Cardiac septum (tissue), 1 donor: ENCODE measurements around the gene NDUFA8. TPM values are rescaled to one million over a fixed set of nuclear protein-coding genes. Genes with fewer than 3 reads are reported as not detected.

Experiments
- DNase-seq: peaks from one replicate; pipeline ENCODE4 v3.0.0-alpha.2; 2020; ENCODE audit warnings: low spot score
- intact Hi-C: fragments of 100-400 bp; cut with DNase I; formaldehyde crosslinking; loops from one replicate; pipeline ENCODE4 v1.14.0; 2022
- total RNA-seq: library from RNA; stranded (reverse); fragmentation: NEBNext Ultra II Directional; extraction: Animal tissue kit (Norgen Biotek cat#: 25700); gene quantifications from one replicate; pipeline ENCODE4 v1.2.1, GENCODE V29; 2021
- donor health status: DM: no; HTN: no; CAD: no.

The NDUFA8 gene
- total RNA-seq, 1 donor from 2014 or later = 230 TPM

DNA sequence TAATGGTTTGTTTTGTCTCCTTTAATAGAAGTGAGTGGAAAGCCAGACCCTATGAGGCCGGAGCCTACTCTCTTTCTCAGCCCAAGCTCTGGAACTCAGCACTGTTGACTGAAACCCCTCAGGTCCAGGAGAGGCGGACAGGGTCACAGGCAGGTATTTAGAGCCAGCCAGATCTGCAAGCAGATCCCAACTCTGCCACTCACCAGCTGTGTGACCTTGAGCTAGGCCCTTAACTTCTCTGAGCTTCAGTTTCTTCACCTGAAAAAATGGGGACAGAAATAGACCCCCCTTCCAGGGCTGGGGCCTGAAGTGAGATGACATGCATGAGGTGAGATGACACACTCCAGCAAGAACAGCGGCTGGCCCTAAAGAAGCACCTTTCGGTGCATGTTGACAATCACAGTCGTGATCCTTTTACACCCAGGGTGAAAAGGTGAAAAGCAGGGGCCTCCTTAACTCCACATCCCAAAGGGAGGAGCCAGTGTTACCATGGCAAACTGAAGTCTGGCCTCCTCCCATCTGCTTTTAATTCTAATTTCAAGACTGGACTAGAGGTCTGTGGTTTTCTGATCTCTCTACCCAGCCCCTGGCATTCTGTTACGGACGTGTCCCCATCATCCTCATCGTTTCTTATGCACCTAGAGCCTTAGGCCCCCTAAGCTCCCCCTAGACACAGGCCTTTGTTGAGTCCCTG lies 27.3 kb upstream of the NDUFA8 start:
- intact Hi-C loops = no loop called here
- peak; percentile 15 for DNase-seq

DNA sequence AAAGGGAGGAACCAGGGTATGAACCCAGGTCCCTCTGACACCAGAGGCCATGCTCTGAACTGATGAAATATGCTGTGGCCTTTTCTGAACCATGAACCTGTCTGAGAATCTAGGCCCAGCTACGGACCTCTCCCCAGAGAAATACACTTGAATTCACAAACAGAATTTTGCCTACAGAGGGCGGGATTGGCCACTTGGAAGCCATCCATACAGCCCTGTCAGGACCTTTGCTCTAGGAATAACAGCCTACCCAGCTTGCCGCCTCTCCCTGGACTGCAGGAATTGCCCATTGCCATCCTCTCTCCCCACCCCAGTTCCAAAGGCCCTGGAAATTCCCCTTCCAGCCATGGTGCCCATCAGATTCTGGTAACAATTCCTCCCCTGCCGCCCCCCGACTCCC lies 26.7 kb upstream of the NDUFA8 start:
- DNase-seq = no peak
- intact Hi-C loops = no loop called here

GRCh38 chr9:122184551-122184950 lies 25.0 kb upstream of the NDUFA8 start:
- no peak for DNase-seq
- intact Hi-C loops = no loop called here

DNA sequence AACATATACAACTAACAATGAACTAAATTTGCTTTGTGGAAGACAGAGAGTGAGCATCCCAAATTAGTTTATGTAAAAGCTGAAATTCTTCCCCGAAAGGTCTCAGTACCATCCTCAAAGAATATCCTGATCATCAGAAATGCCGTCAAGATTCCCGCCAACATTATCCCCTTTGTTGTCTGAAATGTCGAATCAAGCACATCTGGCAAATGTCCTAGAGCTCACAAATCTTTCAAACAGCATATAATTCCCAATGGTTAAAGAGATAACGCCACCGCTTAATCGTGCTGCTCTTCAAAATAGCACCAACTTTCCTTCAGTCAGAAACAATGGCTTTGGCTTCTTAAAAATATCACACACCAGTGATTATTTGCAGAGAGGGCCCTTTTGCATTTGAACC lies 23.9 kb upstream of the NDUFA8 start:
- no peak for DNase-seq
- intact Hi-C loops = no loop called here

- DNase-seq = peak; percentile 38
Measured at GRCh38 chr9:122180633-122181032, 21.1 kb upstream of the NDUFA8 start.

GRCh38 chr9:122179690-122180074 lies 20.1 kb upstream of the NDUFA8 start:
- intact Hi-C loops = no loop called here
- DNase-seq = peak; percentile 41

More at GRCh38 chr9:122180633-122181032, 21.1 kb upstream of the NDUFA8 start:
- intact Hi-C loops = no loop called here

GRCh38 chr9:122179054-122179689 lies 19.6 kb upstream of the NDUFA8 start:
- peak; percentile 35 for DNase-seq
- intact Hi-C loops = no loop called here

DNA sequence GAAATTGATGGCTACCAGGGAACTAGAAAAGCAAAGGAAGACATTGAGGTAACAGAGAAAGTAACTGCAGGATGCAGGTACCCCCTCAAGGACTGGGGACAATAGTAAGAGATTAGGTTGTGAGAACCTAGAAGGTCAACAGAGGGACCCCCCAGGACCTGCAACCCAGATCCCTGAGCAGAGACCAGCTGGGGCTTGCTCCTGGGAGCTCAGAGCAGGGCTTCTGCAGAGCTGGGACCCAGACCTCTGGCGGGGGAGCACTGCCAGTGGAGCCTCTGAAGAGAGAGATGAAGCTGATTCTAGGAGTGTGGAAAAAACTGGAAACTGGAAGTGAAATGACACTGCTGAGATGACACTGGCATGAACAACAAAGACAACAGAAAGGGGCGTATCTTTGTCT lies 17.3 kb upstream of the NDUFA8 start:
- DNase-seq = no peak
- intact Hi-C loops = no loop called here

DNA sequence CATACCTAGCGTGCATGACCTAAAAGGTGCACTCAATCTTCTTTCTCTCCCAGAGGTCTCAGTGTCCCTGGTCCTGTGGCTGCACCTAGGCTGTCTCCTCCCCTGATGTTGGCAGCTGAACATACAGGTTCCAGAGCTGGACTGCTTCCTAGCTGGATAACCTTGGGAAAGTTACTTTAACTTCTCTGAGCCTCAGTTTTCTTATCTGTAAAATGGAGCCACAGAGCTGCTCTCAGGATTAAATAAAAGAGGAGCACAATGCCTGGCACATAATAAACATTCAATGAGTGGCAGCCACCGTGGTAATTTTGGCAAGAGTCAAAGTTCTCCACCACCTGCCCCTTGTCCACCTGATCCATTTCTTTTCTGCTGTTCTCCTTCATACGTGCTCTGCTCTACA lies 14.1 kb upstream of the NDUFA8 start:
- DNase-seq = no peak
- intact Hi-C loops = no loop called here

- no peak for DNase-seq
- intact Hi-C loops = no loop called here
Measured at GRCh38 chr9:122172131-122172530, 12.6 kb upstream of the NDUFA8 start.

GRCh38 chr9:122168356-122168755 lies 8.8 kb upstream of the NDUFA8 start:
- intact Hi-C loops = no loop called here
- no peak for DNase-seq

GRCh38 chr9:122164286-122164685 lies 4.7 kb upstream of the NDUFA8 start:
- intact Hi-C loops = no loop called here
- no peak for DNase-seq

DNA sequence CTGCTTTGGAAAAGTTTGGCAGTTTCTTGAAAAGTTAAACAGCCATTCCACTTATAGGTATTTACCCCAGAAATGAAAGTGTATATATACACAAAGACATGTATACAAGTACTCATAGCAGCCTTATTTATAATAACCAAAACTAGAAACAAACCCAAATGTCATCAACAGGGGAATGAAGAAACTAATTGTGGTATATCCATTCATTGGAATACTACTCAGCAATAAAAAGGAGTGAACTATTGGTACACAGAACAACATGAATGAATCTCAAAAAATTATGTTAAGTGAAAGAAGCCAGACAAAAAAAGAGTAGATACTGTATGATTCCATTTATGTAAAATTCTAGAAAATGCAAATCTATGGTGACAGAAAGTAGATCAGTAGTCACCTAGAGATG lies 2.8 kb upstream of the NDUFA8 start:
- intact Hi-C loops = no loop called here
- no peak for DNase-seq

- intact Hi-C loops = no loop called here
Measured at GRCh38 chr9:122159925-122160246, 307 bp upstream of the NDUFA8 start.

GRCh38 chr9:122158202-122158601 lies 1.4 kb downstream of the NDUFA8 start:
- no peak for DNase-seq
- intact Hi-C loops = no loop called here

More at GRCh38 chr9:122159925-122160246, 307 bp upstream of the NDUFA8 start:
- DNase-seq = no peak

DNA sequence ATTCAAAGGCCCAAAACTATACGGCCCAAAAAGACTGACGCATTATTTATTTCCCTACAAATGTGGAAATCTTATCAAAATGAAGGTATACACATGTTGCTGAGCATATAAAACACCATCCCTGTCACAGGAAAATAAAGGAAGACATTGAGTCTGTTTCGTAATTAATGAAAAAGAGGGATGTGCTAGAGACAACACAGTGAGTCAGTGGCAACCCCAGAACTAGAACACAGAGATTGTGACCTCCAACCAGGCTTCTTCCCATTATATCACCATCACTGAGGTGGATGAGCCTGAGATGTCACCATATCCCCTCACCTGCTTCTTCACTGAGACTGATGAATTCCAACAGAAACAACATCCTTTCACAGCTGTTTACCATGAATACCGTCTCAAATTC lies 3.8 kb downstream of the NDUFA8 start:
- DNase-seq = no peak
- intact Hi-C loops = no loop called here

DNA sequence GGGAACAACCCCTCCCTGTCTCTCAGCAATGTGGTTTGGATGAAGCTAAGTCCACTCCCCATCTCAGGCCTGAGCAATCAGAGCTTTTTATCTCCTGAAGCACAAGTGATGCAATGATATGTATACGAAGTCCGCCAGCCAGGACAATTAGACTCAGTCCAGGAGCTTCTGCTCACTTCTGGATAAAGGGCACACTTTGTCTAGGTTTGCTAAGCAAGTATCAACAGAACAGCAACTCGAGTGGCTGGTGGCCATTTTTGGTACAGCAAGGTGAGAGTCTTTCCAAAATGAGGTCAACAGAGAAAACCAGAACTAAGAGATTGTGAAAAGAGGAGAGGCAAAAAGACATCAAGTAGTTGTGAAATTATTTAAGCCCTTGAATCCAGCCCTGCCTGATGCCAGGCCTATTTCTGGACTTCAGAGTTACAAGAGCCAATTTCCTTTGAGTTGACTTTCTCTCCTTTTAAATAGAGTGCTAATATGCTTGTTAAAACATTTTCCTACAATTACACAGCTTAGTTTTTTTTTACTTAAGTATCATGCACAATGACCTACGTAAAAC lies 8.2 kb downstream of the NDUFA8 start:
- intact Hi-C loops = no loop called here
- DNase-seq = no peak

DNA sequence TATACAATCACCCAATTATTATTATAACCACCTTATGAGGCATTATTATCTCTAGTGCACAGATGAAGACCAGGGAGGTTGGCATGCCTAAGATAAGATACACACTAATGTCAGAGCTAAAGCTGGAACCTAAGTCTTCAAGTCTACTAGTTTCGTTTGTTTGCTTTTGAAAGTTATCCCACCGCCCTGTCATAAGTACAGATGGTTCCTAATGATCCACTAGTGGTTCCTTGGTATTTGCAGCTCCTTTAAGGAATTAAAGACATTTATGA lies 14.1 kb downstream of the NDUFA8 start:
- DNase-seq = no peak
- intact Hi-C loops = no loop called here

DNA sequence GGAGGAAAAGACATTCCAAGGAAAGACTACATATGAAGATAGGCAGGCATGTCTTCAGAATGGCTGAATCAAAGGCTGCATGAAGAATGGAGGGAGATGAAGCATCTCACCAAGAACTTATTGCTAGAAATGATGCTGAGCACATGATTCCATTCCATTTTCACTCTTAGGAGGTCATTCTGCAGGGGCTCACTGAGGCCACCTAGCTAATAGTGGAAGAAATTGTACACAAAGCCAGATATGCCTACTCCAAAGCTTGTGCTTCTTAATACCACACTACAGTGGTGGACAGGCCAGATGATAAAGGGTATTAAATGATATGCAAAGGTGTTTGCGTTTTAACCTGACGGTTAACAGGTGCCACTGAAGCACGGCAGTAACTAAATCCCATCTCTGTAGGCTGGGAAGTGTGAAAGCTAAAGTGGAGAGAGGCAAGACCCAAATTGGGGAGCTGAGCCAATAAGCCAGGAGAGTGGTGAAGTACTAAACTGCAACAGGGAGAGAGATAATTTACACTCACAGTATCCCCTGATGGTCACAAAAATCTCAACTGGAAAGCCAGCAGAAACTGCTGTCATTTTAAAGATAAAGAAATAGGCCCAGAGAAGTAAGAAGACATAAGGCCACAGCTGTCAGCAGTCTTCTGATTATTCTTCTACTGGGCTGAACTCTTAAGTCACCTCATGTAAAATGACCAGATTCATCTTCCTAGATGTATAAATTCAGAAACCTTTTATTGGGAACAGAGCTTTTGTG lies 14.6 kb downstream of the NDUFA8 start:
- intact Hi-C loops = no loop called here
- no peak for DNase-seq

DNA sequence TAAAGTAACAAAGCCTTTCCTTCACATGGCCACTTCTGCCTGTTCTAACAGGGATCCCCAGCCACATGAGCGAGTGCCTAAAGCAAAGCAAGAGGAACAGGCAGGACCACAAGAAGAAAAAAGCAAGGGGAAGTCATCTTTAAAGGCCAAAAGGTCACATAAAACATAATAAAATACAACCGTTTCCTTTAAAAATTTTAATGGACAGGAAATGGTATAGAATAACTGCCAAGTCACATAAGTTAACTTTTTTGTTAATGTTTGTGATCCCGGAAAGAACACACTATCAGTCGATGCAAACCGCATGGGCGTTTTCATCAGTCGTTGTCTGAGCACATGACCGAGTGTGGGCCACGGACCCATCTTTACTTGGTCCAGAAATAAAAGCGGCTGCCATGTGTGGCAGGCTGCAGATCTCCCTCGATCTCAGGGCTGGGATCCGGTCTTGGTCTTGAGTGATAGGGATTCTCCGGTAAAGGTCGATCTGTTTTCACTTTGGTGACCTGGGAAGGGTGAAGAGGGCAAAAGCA lies 15.6 kb downstream of the NDUFA8 start:
- DNase-seq = no peak
- intact Hi-C loops = no loop called here

- intact Hi-C loops = no loop called here
- DNase-seq = no peak
Measured at GRCh38 chr9:122143296-122143695, 16.3 kb downstream of the NDUFA8 start.
